Gastroesophageal sphincter (tissue), 4 donors: ENCODE data around the gene FAM83F. TPM values are rescaled to one million over a fixed set of nuclear protein-coding genes. Genes with fewer than 3 reads are reported as not detected.

Experiments used
- ATAC-seq: fragments of 150-250 bp; one replicate; pipeline ENCODE4 v1.9.1; 2016; ENCODE audit warnings: mild to moderate bottlenecking, moderate library complexity
- H3K27ac ChIP-seq, 4 donors: fragments of 200-600 bp; sonication (generic) in 3 of 4; 1 replicate in 3 of 4; 2 replicates in 1 of 4; pipeline ENCODE4 v1.5.1; 2016 to 2019
- H3K27me3 ChIP-seq: fragments of 200-600 bp; sonication (generic); one replicate; pipeline ENCODE4 v1.5.1; 2019
- H3K36me3 ChIP-seq, 2 donors: fragments of 200-600 bp; sonication (generic); one replicate each; pipeline ENCODE4 v1.5.1; 2019; ENCODE audit warnings: control low read depth in 1 of 2
- H3K4me1 ChIP-seq, 3 donors: fragments of 200-600 bp; sonication (generic); 1 replicate in 2 of 3; 2 replicates in 1 of 3; pipeline ENCODE4 v1.5.1; 2016 to 2019; ENCODE audit warnings: control low read depth in 2 of 3
- H3K4me3 ChIP-seq, 2 donors: fragments of 200-600 bp; sonication (generic); one replicate each; pipeline ENCODE4 v1.5.1; 2019; ENCODE audit warnings: mild to moderate bottlenecking in 1 of 2, moderate library complexity in 1 of 2
- H3K9me3 ChIP-seq, 3 donors: fragments of 200-600 bp; sonication (generic); one replicate each; pipeline ENCODE4 v1.5.1; 2017 to 2019; ENCODE audit warnings: control low read depth in 2 of 3
- EP300 ChIP-seq: sonication (generic); formaldehyde crosslinking; IDR thresholded peaks from one replicate; pipeline ENCODE4 v1.6.1; 2017; ENCODE audit warnings: antibody characterized with exemption, mild to moderate bottlenecking
- POLR2A ChIP-seq, 2 donors: fragments of 450-650 bp; IDR thresholded peaks; one replicate each; pipeline ENCODE4 v1.6.1; 2017; ENCODE audit warnings: antibody characterized with exemption in 2 of 2, mild to moderate bottlenecking in 2 of 2, moderate library complexity in 1 of 2
- POLR2AphosphoS5 ChIP-seq: sonication (generic); formaldehyde crosslinking; IDR thresholded peaks from one replicate; pipeline ENCODE4 v1.6.1; 2017; ENCODE audit warnings: antibody characterized with exemption
- WGBS, 2 donors: methylation state at CpG; one replicate each; pipeline ENCODE4 v1.1.5; 2018; ENCODE audit warnings: low coverage in 1 of 2; 5-methylcytosine and 5-hydroxymethylcytosine counted together
- total RNA-seq, 4 donors: library from RNA; depleted of rRNA; stranded (reverse); fragments of >200 nt; gene quantifications; one replicate each; pipeline ENCODE4 v1.1.0, GENCODE V29; 2016
- TF ChIP-seq, protein P1 (sequence below), 4 experiments: fragments of 200-600 bp in 2 of 4; fragments of 450-650 bp in 2 of 4; sonication (generic) in 1 of 4; IDR thresholded peaks; one replicate each; pipeline ENCODE4 v1.5.1; 2017 to 2019; ENCODE audit warnings: antibody characterized with exemption in 4 of 4, mild to moderate bottlenecking in 2 of 4, moderate library complexity in 2 of 4

FAM83F gene
- total RNA-seq, 4 donors from 2014 or later = 0.46 to 4.2 (median 0.81) TPM

DNA sequence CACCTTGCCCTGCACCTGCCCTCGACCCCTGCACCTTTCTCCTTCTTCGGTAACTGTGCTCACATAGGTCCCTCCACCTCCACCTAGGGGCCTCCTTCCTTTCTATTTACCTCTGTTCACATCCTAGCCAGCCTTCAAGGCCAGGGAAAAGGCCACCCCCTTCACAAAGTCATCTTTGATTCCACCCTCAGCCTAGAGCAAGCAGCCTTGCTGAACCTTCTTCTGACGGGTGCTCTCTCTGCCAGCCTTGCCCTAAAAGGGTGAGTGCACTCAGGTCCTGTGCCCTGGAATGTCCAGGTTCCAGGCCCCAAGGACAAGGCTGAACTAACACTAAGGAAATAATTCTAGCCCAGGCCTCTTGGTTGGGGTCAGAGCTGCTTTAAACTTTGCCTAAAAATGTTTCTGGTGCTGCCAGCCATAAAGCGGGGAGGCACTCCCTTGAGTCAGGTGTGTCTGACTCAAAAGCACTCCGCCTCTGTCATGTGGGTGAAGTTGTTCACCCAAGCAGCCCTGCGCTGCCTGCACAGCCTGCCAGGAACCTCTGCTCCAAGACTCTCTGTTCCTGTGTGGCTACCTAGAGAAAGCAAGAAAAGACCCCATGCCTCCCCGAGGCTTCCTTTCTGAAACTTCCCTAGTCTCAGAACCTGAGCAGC lies 9.2 kb upstream of the FAM83F start:
- H3K27me3 ChIP-seq = peaks cover 37% of the 10 kb centered on the region
- H3K36me3 ChIP-seq = no peaks in the 10 kb centered on the region
- no peak overlapping the region for H3K4me3 ChIP-seq
- H3K27ac ChIP-seq = no peak overlapping the region
- H3K4me1 ChIP-seq = no peaks in the 10 kb centered on the region
- ATAC-seq = no peak
- TF ChIP-seq POLR2A (IDR thresholded peaks at IDR 0.05) = no peak
- TF ChIP-seq, protein P1, sequence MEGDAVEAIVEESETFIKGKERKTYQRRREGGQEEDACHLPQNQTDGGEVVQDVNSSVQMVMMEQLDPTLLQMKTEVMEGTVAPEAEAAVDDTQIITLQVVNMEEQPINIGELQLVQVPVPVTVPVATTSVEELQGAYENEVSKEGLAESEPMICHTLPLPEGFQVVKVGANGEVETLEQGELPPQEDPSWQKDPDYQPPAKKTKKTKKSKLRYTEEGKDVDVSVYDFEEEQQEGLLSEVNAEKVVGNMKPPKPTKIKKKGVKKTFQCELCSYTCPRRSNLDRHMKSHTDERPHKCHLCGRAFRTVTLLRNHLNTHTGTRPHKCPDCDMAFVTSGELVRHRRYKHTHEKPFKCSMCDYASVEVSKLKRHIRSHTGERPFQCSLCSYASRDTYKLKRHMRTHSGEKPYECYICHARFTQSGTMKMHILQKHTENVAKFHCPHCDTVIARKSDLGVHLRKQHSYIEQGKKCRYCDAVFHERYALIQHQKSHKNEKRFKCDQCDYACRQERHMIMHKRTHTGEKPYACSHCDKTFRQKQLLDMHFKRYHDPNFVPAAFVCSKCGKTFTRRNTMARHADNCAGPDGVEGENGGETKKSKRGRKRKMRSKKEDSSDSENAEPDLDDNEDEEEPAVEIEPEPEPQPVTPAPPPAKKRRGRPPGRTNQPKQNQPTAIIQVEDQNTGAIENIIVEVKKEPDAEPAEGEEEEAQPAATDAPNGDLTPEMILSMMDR (IDR thresholded peaks at IDR 0.05) = no peak
- TF ChIP-seq EP300 = no peak
- no peak for TF ChIP-seq POLR2AphosphoS5
- no peaks in the 10 kb centered on the region for H3K9me3 ChIP-seq
- WGBS, 2 donors = 79% methylated on average over 4 of the region's 7 CpGs; no CpG with 5 or more reads in 1 of the 2 donors

DNA sequence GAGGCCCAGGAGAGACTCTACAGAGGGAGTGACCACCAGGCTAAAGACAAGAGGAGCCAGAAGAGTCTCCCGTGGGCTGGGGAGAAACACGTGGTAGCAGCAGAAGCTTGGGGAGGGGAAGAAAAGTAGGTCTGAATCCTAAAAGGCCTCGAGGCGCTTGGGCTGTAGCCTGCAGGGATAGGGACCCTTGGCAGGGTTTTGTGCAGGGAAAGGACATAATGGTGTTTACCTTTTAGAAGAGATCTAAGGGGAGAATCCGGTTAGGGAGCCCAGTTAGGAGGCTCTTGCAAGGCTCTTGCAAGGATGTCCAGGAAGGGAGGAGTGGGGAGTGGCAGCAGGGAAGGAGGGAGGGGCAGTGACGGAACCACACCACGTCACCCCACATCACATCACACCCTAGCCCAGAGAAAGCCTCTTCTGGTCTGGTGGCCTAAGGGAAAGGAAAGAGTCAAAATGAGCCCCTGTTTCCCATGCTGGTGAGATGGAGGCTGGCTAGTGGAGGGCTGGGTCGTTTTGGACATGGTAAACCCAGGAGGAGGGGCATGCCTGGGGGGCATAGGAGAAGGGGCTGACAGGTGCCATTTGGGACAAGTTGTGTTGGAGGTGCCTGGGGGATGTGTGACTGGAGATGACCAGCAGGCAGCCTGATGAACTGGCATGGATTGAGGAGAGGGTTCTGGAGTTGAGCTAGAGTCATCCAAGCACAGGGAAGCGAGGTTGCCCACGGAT lies 6.2 kb upstream of the FAM83F start:
- Histone ChIP-seq H3K27me3 (peaks cover 37% of the 10 kb centered on the region), H3K4me1 (no peaks in the 10 kb centered on the region), H3K9me3 (no peaks in the 10 kb centered on the region), H3K27ac (no peak overlapping the region), H3K4me3 (no peak overlapping the region), H3K36me3 (no peaks in the 10 kb centered on the region)
- 68 to 70% methylated on average over 9 of the region's 10 CpGs for WGBS, 2 donors
- ATAC-seq = no peak
- TF ChIP-seq POLR2A (IDR thresholded peaks at IDR 0.05) (no peak), POLR2AphosphoS5 (no peak), EP300 (no peak)
- TF ChIP-seq, protein P1 (IDR thresholded peaks at IDR 0.05) = no peak

DNA sequence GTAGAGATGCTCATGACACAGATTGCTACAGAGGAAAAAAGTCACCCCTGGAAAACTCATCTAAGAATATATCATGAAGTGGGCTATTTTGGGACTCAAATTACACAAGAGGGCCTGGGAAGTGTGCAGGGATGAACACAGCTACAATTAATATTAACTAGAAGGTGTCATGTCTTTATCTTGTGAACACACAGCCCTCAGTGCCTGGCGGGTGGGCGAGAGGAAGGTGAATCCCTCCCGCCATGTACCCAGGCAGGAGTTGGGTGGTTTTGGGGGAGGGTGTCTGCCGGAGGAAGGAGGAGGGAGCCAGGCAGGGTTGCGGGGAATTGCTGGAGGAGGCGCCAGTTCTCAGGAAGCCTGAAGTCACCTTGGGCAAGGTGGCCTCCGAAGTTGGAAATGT lies 5.1 kb upstream of the FAM83F start:
- Histone ChIP-seq H3K27ac (no peak overlapping the region), H3K36me3 (no peaks in the 10 kb centered on the region), H3K4me1 (no peaks in the 10 kb centered on the region), H3K9me3 (no peaks in the 10 kb centered on the region), H3K4me3 (no peak overlapping the region), H3K27me3 (peaks cover 39% of the 10 kb centered on the region)
- TF ChIP-seq POLR2A (IDR thresholded peaks at IDR 0.05) (no peak), POLR2AphosphoS5 (no peak), EP300 (no peak)
- TF ChIP-seq, protein P1 (IDR thresholded peaks at IDR 0.05) = no peak
- ATAC-seq = no peak
- WGBS, 2 donors = 86 to 100% methylated on average over 1 to 7 of the region's 7 CpGs

DNA sequence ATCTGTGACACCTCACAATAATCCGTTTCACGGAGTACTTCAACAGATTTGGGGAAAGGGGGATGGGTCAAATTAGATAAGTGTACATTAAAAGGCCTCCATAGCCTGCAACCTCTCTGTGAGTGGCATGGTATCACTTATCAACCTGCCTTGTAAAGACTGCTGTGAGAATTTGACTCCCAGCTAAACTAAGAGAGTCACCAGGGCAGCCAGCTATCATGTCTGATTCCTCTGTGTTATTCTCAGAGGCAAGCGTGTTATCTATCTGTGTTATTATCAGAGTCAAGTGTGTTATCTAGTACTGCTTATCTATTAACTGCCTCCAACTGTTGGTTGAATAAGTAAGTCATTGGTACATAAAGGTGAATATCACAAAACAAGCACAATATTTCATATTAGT lies 4.1 kb upstream of the FAM83F start:
- H3K27ac ChIP-seq = no peak overlapping the region
- ATAC-seq = no peak

More for the DNA sequence above, 4.1 kb upstream of the FAM83F start:
- Histone ChIP-seq H3K27me3 (peaks cover 39% of the 10 kb centered on the region), H3K4me3 (no peak overlapping the region), H3K36me3 (no peaks in the 10 kb centered on the region), H3K4me1 (peaks cover 0 to 8% (median 3%) of the 10 kb centered on the region in 3 donors), H3K9me3 (no peaks in the 10 kb centered on the region)
- 84 to 100% methylated on average over 3 of the region's 3 CpGs for WGBS, 2 donors
- TF ChIP-seq, protein P1 (IDR thresholded peaks at IDR 0.05) = no peak
- no peak for TF ChIP-seq POLR2AphosphoS5
- no peak for TF ChIP-seq POLR2A (IDR thresholded peaks at IDR 0.05)
- TF ChIP-seq EP300 = no peak
